SK-N-MC (cell line): ENCODE results near the gene TVP23B.
"Not testable (repeated sequence)": the region's sequence is repeated elsewhere in the genome, so short reads cannot be mapped to it uniquely, and the experiment has no call there.

Source experiments
- EZH2 ChIP-seq: fragments of 200-600 bp; sonication (generic); IDR thresholded peaks from one replicate; pipeline ENCODE4 v1.6.1; 2017; ENCODE audit warnings: antibody characterized with exemption
- POLR2AphosphoS5 ChIP-seq: IDR thresholded peaks from 2 replicates; pipeline ENCODE4 v1.6.1; 2012; ENCODE audit warnings: mild to moderate bottlenecking, low read depth, low read length, borderline replicate concordance

DNA sequence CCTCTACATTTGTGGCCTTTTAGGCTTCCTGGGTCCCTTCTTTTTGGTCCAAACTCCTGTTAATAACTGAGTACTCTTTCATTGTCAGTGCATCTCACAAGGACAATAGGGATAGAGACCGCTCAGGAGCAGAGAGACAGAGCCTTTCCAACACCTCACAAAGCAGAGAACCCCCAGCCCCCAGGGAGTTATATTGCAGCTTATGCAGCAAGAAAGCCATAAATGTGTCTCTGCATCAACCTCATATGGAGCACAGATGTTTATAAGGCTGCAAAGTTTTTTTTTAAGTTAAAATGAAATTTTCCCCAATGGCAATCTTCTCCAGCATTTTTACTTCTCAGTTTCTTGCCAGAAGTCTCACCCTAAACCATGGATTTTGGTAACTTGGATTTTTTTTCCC lies 30.7 kb upstream of the TVP23B start:
- TF ChIP-seq EZH2, POLR2AphosphoS5: not testable (repeated sequence)
